Loucy (cell line): ENCODE measurements around the gene PKN1.

Experiments used
- EZH2phosphoT487 ChIP-seq: fragments of 200-600 bp; IDR thresholded peaks from 2 replicates; pipeline ENCODE4 v1.6.1; 2018; ENCODE audit warnings: antibody characterized with exemption, mild to moderate bottlenecking, moderate library complexity, borderline replicate concordance
- TF ChIP-seq, protein P1 (sequence below): fragments of 200-600 bp; sonication (generic); conservative IDR thresholded peaks from 2 replicates; pipeline ENCODE4 v1.5.1; 2014; ENCODE audit warnings: mild to moderate bottlenecking, antibody characterized with exemption, low read length

DNA sequence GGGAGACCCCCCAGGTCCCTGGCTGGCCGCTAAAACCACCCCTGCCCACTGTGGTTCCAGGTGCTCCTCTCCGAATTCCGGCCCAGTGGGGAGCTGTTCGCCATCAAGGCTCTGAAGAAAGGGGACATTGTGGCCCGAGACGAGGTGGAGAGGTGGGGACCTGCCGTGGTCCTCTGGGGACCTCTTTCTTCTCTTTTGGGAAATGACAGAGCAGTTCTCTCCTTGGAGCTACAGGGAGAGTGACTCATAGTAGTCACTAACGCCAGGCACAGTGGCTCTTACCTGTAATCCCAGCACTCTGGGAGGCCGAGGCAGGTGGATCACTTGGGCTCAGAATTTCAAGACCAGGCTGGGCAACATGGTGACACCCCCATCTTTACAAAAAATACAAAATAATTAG is 34.7 kb downstream of the PKN1 start:
- TF ChIP-seq, protein P1, sequence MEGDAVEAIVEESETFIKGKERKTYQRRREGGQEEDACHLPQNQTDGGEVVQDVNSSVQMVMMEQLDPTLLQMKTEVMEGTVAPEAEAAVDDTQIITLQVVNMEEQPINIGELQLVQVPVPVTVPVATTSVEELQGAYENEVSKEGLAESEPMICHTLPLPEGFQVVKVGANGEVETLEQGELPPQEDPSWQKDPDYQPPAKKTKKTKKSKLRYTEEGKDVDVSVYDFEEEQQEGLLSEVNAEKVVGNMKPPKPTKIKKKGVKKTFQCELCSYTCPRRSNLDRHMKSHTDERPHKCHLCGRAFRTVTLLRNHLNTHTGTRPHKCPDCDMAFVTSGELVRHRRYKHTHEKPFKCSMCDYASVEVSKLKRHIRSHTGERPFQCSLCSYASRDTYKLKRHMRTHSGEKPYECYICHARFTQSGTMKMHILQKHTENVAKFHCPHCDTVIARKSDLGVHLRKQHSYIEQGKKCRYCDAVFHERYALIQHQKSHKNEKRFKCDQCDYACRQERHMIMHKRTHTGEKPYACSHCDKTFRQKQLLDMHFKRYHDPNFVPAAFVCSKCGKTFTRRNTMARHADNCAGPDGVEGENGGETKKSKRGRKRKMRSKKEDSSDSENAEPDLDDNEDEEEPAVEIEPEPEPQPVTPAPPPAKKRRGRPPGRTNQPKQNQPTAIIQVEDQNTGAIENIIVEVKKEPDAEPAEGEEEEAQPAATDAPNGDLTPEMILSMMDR: no peak
- no peak for TF ChIP-seq EZH2phosphoT487
